ENCODE data around the gene LRSAM1.
A peak's percentile ranks its signal among the peaks of the same experiment; 100 is the strongest.

LRSAM1 gene

GRCh38 chr9:127516835-127517607, 65.7 kb downstream of the LRSAM1 start:
- H3K9ac ChIP-seq (ENCODE audit: low read depth, low read length, poor library complexity): peak overlapping the region; percentile 63
- H3K4ac ChIP-seq (ENCODE audit: low read length): no peak overlapping the region
- no peak overlapping the region for H2BK15ac ChIP-seq (ENCODE audit: low read length)
- no peaks in the 10 kb centered on the region for H3K27me3 ChIP-seq (ENCODE audit: control insufficient read depth in 3 of 3, insufficient read depth in 3 of 3, low read depth in 1 of 3, low read length in 3 of 3)
- H4K91ac ChIP-seq (ENCODE audit: low read depth, low read length, poor library complexity): no peak overlapping the region
- H2BK120ac ChIP-seq (ENCODE audit: low read depth, low read length): no peak overlapping the region
- no CpG with 5 or more reads among the region's 26 CpGs for WGBS, 2 donors (ENCODE audit: extremely low coverage in 2 of 2, insufficient read length in 2 of 2, insufficient replicate concordance in 1 of 2)
- peak overlapping the region; percentile 31 for H3K23ac ChIP-seq (ENCODE audit: low read depth, low read length, poor library complexity)
- peaks cover 3 to 15% of the 10 kb centered on the region in 2 donors for H3K4me1 ChIP-seq (ENCODE audit: control insufficient read depth in 2 of 2, insufficient read depth in 1 of 2, low read depth in 1 of 2, low read length in 2 of 2)
- H3K14ac ChIP-seq (ENCODE audit: low read length): no peak overlapping the region
- H3K9me3 ChIP-seq (replicated peaks in 1 of 2; ENCODE audit: control insufficient read depth in 2 of 2, insufficient read depth in 1 of 2, low read depth in 1 of 2, low read length in 2 of 2): peaks cover 0 to under 1% of the 10 kb centered on the region in 2 donors
- H3K4me3 ChIP-seq (ENCODE audit: low read length in 2 of 2): no peak overlapping the region
- H3K18ac ChIP-seq (ENCODE audit: low read length): no peak overlapping the region
- H4K8ac ChIP-seq (ENCODE audit: low read depth, low read length): no peak overlapping the region
- H3K27ac ChIP-seq (replicated peaks; ENCODE audit: low read length): no peak overlapping the region
- no peak overlapping the region for H2BK12ac ChIP-seq (ENCODE audit: low read length)
- no peaks in the 10 kb centered on the region for H3K79me1 ChIP-seq (ENCODE audit: low read depth, low read length)
- H2AFZ ChIP-seq (ENCODE audit: low read length): no peak overlapping the region
- H3K36me3 ChIP-seq (replicated peaks in 1 of 2; ENCODE audit: control insufficient read depth in 2 of 2, insufficient read depth in 2 of 2, low read length in 2 of 2): peaks cover 10 to 44% of the 10 kb centered on the region in 2 donors
- no peak overlapping the region for H3K4me2 ChIP-seq (ENCODE audit: insufficient read depth, low read length, poor library complexity, severe bottlenecking)
- no peak overlapping the region for H2AK5ac ChIP-seq (ENCODE audit: low read depth, low read length)
- DNase-seq (ENCODE audit: low spot score): no peak
- H2BK5ac ChIP-seq (ENCODE audit: low read length): no peak overlapping the region

- H2BK120ac ChIP-seq (ENCODE audit: low read depth, low read length): no peak overlapping the region
- no peak overlapping the region for H2BK15ac ChIP-seq (ENCODE audit: low read length)
- peak overlapping the region; percentile 27 for H3K18ac ChIP-seq (ENCODE audit: low read length)
- H2BK12ac ChIP-seq (ENCODE audit: low read length): no peak overlapping the region
- H3K79me1 ChIP-seq (ENCODE audit: low read depth, low read length): no peaks in the 10 kb centered on the region
- H3K27me3 ChIP-seq (ENCODE audit: control insufficient read depth in 3 of 3, insufficient read depth in 3 of 3, low read depth in 1 of 3, low read length in 3 of 3): no peaks in the 10 kb centered on the region
- no peak overlapping the region for H3K9ac ChIP-seq (ENCODE audit: low read depth, low read length, poor library complexity)
- no peak overlapping the region for H3K4ac ChIP-seq (ENCODE audit: low read length)
- H3K14ac ChIP-seq (ENCODE audit: low read length): no peak overlapping the region
- no peak overlapping the region for H3K27ac ChIP-seq (replicated peaks; ENCODE audit: low read length)
- no peak overlapping the region for H3K4me3 ChIP-seq (ENCODE audit: low read length in 2 of 2)
- H3K23ac ChIP-seq (ENCODE audit: low read depth, low read length, poor library complexity): no peak overlapping the region
- WGBS, 2 donors (ENCODE audit: extremely low coverage in 2 of 2, insufficient read length in 2 of 2, insufficient replicate concordance in 1 of 2): no CpG with 5 or more reads among the region's 11 CpGs
- H3K9me3 ChIP-seq (replicated peaks in 1 of 2; ENCODE audit: control insufficient read depth in 2 of 2, insufficient read depth in 1 of 2, low read depth in 1 of 2, low read length in 2 of 2): peaks cover 2 to 6% of the 10 kb centered on the region in 2 donors
- H2AFZ ChIP-seq (ENCODE audit: low read length): no peak overlapping the region
- H3K36me3 ChIP-seq (replicated peaks in 1 of 2; ENCODE audit: control insufficient read depth in 2 of 2, insufficient read depth in 2 of 2, low read length in 2 of 2): peaks cover 12 to 43% of the 10 kb centered on the region in 2 donors
- DNase-seq (ENCODE audit: low spot score): no peak
- no peak overlapping the region for H2AK5ac ChIP-seq (ENCODE audit: low read depth, low read length)
- H4K91ac ChIP-seq (ENCODE audit: low read depth, low read length, poor library complexity): no peak overlapping the region
- no peak overlapping the region for H3K4me2 ChIP-seq (ENCODE audit: insufficient read depth, low read length, poor library complexity, severe bottlenecking)
- H3K4me1 ChIP-seq (ENCODE audit: control insufficient read depth in 2 of 2, insufficient read depth in 1 of 2, low read depth in 1 of 2, low read length in 2 of 2): peaks cover 3 to 15% of the 10 kb centered on the region in 2 donors
- no peak overlapping the region for H2BK5ac ChIP-seq (ENCODE audit: low read length)
- H4K8ac ChIP-seq (ENCODE audit: low read depth, low read length): no peak overlapping the region
Measured at GRCh38 chr9:127517620-127518019, 66.3 kb downstream of the LRSAM1 start.

- Histone ChIP-seq H4K8ac (ENCODE audit: low read depth, low read length) (no peak overlapping the region), H3K79me1 (ENCODE audit: low read depth, low read length) (no peaks in the 10 kb centered on the region), H3K23ac (ENCODE audit: low read depth, low read length, poor library complexity) (no peak overlapping the region), H3K9me3 (replicated peaks in 1 of 2; ENCODE audit: control insufficient read depth in 2 of 2, insufficient read depth in 1 of 2, low read depth in 1 of 2, low read length in 2 of 2) (peaks cover 6 to 12% of the 10 kb centered on the region in 2 donors), H3K4ac (ENCODE audit: low read length) (no peak overlapping the region), H3K36me3 (replicated peaks in 1 of 2; ENCODE audit: control insufficient read depth in 2 of 2, insufficient read depth in 2 of 2, low read length in 2 of 2) (peaks cover 16 to 43% of the 10 kb centered on the region in 2 donors), H2BK15ac (ENCODE audit: low read length) (no peak overlapping the region), H3K4me3 (ENCODE audit: low read length in 2 of 2) (no peak overlapping the region), H3K27me3 (ENCODE audit: control insufficient read depth in 3 of 3, insufficient read depth in 3 of 3, low read depth in 1 of 3, low read length in 3 of 3) (no peaks in the 10 kb centered on the region), H3K4me1 (ENCODE audit: control insufficient read depth in 2 of 2, insufficient read depth in 1 of 2, low read depth in 1 of 2, low read length in 2 of 2) (peaks cover 3 to 15% of the 10 kb centered on the region in 2 donors), H4K91ac (ENCODE audit: low read depth, low read length, poor library complexity) (peak overlapping the region; percentile 75), H2BK12ac (ENCODE audit: low read length) (no peak overlapping the region), H2AK5ac (ENCODE audit: low read depth, low read length) (no peak overlapping the region), H2AFZ (ENCODE audit: low read length) (no peak overlapping the region), H3K4me2 (ENCODE audit: insufficient read depth, low read length, poor library complexity, severe bottlenecking) (no peak overlapping the region), H3K18ac (ENCODE audit: low read length) (peak overlapping the region; percentile 27), H2BK5ac (ENCODE audit: low read length) (no peak overlapping the region), H3K14ac (ENCODE audit: low read length) (no peak overlapping the region), H3K9ac (ENCODE audit: low read depth, low read length, poor library complexity) (no peak overlapping the region), H3K27ac (replicated peaks; ENCODE audit: low read length) (no peak overlapping the region), H2BK120ac (ENCODE audit: low read depth, low read length) (no peak overlapping the region)
- DNase-seq (ENCODE audit: low spot score): no peak
- WGBS, 2 donors (ENCODE audit: extremely low coverage in 2 of 2, insufficient read length in 2 of 2, insufficient replicate concordance in 1 of 2): no CpG with 5 or more reads among the region's 13 CpGs
Measured at GRCh38 chr9:127518091-127518856, 67.0 kb downstream of the LRSAM1 start.

All from neuronal stem cell (in vitro differentiated cells).